Fibroblast of the conjunctiva (primary cell): Measurements from ENCODE around the gene MGST1.

ENCODE experiments used
- DNase-seq: peaks from one replicate; pipeline ENCODE4 v3.0.0-alpha.2; 2010; ENCODE audit warnings: low read depth

Gene MGST1

GRCh38 chr12:16347391-16348298 lies at the start of gene MGST1:
MGST1 (plus strand) TSS chr12:16347645; CDS start chr12:16354253, 6,608 bp downstream.
- DNase-seq, result peak; percentile 69

DNA sequence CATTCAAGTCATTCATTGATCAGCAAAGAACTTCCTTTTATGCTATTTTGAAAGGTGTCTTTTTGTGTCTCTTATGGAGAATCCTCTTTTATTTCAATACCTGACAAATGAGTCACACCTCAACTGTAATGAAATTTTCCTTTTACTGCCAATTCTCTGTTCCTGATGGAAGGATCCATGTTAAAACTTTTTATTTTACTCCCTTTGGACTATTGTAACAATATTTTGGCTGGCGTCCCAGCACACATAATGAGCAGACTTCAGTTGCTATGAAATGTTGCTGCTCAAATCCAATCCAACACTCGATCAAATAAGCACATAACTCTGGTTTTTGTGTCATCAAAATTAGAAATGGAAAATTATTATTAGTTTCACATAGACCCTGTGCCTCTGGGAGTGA lies 48.0 kb upstream of the MGST1 start:
- no peak for DNase-seq

GRCh38 chr12:16300122-16300521 lies 47.3 kb upstream of the MGST1 start:
- no peak for DNase-seq

GRCh38 chr12:16300736-16301135 lies 46.7 kb upstream of the MGST1 start:
- peak; percentile 69 for DNase-seq

GRCh38 chr12:16303939-16304338 lies 43.5 kb upstream of the MGST1 start:
- no peak for DNase-seq

DNA sequence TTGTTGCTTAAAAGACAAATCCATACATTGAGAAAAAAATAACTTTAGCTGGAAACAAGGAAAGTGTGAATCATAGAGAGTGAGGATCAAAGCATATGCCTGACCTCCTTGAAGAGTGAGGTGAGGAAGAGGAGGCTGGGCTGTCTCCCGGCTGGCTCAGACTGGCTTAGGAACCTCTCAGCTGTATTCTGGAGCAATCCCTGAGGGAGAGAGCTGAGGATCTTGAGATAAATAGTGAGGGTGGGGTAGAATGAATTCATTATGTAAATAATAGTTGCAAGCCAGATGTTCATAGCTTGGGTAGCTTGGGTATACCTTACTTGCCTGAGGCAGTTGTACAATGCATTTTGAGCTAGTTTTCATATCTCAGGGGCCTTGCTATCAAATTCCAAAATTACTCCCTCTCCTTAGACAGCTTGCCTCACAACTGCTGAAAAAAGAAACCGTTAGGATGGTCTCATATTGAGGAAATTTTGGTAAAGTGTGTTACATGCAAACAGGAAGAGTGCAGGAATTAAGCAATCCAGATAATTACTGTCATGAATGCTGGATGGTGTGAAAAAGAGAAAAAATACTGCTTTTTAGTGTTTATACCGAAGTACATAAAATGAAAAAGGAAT lies 39.5 kb upstream of the MGST1 start:
- no peak for DNase-seq

DNA sequence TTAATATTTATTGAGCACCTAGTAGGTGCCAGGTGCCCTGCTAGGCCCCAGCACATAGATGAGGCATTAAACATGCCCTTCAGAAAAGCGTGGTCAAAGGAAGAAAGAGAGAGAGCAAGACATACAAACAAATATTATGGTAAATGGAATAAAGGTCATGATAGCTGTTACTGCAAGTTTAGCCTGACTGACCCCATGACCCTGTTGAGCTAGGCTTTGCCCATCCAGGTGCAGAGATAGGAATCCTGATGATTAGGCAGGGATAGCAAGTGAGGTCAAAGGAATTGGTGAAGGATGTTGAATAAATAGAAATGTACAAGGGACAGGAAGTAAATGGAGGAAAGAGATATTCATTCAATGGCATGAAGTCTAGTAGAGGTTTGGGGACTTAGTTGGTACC lies 36.5 kb upstream of the MGST1 start:
- no peak for DNase-seq

DNA sequence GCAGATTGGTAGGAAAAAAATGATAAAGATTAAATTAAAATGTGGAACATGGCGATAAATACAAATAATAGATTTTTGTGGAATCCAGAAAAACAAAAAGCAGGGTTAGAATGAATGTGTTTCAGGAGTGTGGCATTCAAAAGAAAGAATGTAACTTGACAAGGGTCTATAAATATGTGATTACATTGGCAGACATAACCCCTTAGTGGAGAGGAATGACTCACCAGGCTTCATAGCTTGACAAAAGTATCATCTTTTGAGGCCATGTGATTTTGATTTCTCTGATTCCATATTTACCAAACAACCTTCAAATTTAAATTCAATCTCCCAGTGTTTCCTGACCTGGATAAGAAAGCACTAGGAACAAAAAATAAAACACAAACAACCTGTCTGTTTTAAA lies 24.4 kb upstream of the MGST1 start:
- peak; percentile 30 for DNase-seq

GRCh38 chr12:16323638-16324037 lies 23.8 kb upstream of the MGST1 start:
- no peak for DNase-seq

GRCh38 chr12:16324272-16324671 lies 23.2 kb upstream of the MGST1 start:
- DNase-seq, result no peak

DNA sequence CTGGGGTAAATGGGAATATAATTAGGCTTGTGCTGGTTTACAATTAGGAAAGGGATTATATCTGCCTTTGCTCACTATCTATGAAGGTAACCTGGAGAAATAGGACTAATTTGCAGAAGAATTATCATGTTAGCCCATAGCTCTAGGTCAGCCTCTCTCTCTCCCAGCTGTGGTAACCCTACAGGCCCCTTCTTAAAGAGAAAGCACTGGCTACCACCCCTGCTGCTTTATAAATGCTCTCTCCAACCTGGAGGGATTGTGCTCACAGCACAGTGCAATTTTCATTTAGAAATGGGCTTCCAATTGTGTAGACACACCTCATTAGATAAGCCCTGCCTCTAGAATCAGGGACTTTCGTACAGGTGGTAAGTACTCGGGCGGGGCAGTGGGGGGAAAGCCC lies 22.7 kb upstream of the MGST1 start:
- DNase-seq, result no peak

DNA sequence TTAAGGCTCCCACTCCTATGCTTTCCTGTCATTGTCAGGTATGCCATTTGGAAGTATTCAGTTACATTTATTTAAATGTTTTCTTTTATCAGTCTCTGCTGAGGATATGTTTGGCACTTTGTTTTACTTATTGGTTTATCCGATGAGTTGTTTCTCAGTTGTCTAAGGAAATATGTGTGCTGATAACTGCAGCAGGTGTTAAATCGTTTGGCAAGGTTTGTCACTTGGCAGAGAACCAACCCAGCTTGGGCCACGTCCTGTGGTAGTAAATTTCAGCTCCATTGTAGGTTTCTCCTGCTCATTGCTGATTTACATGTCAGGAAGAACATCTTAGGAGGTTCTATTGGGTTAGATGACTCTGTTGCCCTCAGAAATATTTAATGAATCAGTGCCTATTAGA lies 22.0 kb upstream of the MGST1 start:
- DNase-seq, result no peak

- DNase-seq, result no peak
These were observed 19.5 kb upstream of the MGST1 start for GRCh38 chr12:16327963-16328362.

DNA sequence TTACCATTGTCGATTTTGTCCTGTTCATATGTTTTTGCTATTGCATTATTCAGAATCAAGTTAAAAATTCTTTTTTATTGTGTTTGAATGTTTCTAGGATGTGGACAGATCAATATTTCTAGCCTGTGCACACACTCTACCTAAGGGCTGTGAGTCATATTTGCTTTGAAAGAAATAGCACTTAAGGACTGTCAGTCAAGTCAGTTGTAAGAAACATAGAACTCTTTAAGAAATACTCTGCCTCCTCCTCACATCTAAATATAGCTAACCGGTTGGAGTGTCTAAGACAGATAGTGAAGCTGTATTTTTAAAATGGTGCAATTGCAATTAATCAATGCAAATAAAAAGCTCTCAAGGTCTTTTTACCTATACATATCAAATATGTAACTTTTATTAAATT lies 17.9 kb upstream of the MGST1 start:
- no peak for DNase-seq

- DNase-seq, result no peak
These were observed 16.9 kb upstream of the MGST1 start for GRCh38 chr12:16330560-16330959.

DNA sequence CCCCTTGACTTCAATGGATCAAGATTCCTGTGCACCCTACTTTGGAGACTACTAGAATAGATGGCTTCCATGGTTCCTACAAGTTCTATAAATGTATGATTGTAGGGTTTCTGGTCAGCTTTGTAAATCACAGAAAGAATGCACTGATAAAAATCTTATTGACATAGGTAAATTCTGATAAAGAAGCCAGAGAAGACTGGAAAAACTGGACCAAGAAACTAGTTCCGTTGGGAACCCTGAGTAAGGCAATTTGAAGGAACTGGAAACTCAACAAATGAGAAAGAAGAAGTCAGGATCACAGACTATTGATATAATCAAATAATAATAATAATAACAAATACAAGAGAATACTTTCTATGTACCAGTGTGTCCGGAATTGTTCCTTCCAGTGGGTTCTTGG lies 15.4 kb upstream of the MGST1 start:
- no peak for DNase-seq

GRCh38 chr12:16335838-16336237 lies 11.6 kb upstream of the MGST1 start:
- DNase-seq, result no peak

GRCh38 chr12:16344269-16344668 lies 3.2 kb upstream of the MGST1 start:
- DNase-seq, result no peak

DNA sequence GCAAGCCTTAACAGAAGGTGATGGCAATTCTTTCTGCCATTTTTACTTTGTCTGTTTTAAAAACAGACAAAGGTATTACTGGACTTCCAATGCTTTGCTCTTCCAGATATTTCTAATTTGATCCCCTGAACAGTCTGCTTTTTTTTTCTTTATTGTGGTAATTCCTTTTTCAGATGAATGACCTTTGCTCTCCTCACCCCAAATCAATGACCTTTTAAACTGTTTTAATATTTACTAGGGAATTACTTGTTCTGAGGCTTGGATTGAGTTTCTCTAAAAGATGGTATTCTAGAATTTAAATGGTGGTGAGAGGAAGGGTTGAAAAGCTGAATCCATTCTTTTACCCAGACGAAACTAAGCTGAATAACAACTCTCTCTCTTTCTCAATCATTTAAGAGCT lies 2.3 kb upstream of the MGST1 start:
- no peak for DNase-seq

DNA sequence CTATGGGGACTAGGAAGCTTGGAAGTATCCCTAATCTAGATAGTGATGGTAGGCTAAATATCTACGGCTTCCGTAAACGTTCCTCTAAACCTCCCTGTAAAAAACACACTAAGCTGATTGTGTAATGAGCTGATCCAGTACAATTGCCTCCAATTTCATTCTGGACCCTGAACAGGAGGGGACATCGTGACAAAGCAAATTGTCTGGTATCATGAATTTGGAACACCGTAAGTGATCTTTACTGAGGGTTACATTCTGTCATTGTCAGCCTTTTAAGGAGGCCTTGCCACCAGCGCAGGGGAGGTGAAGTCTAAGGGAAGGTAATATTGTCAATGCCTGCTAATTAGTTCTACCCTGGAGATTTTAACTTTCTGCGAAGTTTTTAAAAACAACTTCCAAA lies 487 bp upstream of the MGST1 start:
- DNase-seq, result no peak

GRCh38 chr12:16348435-16349130 lies 1.1 kb downstream of the MGST1 start:
- DNase-seq, result no peak

DNA sequence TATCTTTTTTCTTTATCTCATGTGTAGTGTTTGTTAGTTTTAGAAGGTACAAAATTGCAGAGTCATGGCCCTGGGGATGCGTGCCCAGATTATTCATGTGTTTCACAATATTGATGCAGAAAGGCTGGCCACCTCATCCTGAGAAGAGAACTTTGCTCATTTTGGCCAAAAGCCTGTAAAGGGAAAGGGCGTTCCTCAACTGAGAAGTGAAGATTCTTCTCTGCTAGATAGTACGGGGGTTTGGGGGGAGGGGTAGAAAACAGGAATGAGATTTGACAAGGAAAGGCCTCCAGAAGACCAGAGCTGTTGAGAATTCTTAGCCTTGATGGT lies 1.7 kb downstream of the MGST1 start:
- DNase-seq, result peak; percentile 93

DNA sequence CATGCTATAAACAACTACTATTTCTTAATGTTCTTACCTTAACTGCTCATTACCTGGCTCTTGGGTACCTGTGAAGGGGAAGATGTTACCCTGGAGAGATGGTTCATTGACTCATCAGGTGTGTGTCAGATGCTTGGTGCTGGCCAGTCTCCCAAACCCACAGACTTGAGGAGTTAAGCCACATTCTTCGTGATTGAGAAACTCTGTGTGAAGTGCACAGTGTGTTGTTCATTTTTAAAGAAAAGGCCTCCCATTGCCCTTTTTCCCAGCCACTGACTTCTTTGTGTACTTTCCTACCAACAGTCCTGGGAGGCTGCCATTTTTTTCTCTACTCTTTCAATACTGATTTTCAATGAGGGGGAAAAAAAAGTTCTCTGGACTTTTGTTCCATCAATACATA lies 3.2 kb downstream of the MGST1 start:
- peak; percentile 92 for DNase-seq
